GM21619 (cell line): Measurements from ENCODE around the gene ROBO1.

Source experiments
- ATAC-seq: cut with Tn5 transposase; IDR thresholded peaks from one replicate; pipeline ENCODE4 v1.9.1; 2021; ENCODE audit not compliant: unreplicated experiment

The ROBO1 gene

DNA sequence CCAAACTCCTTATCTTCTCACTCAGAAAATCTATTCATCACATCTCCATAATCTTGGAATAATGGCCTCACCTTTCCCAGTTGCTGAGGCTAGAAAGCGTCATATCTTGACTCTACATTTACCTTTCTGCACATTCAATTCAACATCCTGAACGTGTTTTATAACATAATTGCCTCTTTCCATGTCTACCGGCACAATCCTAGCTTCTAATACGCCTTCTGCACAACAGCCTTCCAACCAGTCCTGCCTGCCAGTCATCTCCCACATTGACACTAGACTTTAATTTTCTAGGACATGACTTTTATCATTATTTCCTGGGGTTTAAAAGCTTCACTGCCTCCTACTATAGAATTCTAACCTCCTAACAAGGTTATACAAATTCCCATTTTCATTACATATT, 906.6 kb downstream of the ROBO1 start:
- ATAC-seq, result no peak

DNA sequence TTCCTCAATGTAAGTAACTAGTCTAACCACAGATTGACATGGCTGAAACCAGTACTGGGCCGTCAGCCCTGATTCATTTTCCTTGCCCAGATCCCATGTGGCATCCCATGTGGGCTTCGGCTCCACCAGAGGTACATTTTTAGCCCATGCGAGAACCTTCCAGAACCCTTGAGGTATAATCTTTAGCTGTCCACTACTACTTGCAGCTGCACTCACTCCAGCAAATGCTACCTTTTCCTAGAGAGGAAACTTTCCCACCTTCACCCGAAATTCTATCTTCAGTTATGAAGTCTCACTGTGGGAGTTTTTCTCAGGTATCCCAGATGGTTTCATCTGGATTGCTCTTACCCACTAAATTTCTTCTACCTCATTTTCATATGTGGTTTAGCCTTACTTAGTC, 907.2 kb downstream of the ROBO1 start:
- no peak for ATAC-seq

DNA sequence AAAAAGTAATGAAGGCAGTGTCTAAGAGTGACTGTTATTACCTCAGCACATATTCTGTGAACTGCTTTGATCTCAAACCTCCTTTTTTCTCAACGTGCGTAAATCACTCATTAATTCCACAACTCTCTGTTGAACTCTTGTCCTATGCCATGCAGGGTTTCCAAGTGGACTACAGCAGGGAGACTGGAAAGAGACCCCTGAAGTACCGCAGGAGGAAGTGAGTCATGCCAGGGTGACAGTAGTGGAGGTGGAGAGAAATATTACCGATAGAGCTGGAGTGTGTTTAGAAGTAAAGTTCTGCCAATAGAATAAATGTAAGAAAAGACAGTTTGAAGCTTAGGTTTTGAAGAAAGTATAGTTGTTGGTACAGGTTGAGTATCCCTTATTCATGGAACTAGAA, 908.9 kb downstream of the ROBO1 start:
- no peak for ATAC-seq

DNA sequence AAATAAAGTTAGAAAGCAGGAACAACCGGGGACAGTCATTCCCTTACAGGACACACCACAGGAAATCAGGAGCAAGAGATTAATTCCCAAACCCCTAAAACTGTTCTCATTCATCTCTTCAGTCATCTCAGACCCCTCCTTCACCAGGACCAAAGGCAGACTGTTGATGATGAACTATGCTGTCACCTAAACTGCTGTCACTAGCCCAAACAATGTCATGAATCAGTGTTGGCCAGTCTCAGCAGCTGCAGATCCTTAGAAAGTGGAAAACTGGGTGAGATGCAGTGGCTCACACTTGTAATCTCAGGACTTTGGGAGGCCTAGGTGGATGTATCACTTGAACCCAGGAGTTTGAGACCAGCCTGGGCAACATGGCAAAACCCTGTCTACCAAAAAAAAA, 909.6 kb downstream of the ROBO1 start:
- ATAC-seq, result no peak

DNA sequence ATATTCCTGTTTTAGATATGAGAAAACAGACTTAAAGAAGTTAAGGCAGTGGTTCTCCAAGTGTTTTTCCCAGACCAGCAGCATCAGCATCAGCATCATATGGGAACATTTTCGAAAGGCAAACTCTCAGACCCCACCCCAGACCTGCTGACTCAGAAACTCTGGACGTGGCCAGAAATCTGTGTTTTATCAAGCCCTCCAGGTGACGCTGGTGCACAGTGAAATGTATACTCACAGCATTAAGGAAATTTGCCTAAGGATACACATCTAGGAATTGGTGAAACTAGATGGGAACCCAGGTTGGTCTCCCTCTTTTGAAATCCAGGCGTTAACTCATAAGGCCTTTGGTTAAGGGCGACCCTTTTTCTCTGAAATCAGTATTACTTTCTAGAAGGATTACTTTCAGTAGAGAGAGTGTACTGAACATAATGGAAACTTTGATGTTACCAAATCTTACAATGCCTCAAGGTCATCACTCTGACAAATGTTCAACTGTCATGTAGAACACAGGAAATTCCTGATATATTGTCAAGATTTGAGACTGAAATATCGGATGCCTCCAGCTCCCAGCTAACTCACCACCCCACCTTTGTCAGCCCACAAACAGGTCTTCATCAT, 910.2 kb downstream of the ROBO1 start:
- ATAC-seq, result no peak

DNA sequence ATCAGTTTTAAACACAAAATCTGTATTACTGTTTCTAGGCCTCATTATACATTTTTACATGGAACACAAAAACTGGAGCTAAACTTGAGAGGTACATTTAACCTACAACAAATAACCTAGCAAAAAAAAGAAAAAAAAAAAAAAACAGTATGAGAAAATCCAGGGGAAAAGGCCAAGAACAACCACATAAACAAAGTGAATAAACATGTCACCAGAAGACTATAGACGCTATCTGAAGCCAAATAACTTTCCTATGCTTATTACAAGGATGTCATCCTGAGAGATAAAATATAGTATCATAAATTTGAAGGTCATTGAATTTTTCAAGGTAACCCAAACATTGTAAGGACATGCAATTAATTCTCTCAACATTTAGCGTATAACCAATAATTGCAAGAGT, 911.6 kb downstream of the ROBO1 start:
- no peak for ATAC-seq

DNA sequence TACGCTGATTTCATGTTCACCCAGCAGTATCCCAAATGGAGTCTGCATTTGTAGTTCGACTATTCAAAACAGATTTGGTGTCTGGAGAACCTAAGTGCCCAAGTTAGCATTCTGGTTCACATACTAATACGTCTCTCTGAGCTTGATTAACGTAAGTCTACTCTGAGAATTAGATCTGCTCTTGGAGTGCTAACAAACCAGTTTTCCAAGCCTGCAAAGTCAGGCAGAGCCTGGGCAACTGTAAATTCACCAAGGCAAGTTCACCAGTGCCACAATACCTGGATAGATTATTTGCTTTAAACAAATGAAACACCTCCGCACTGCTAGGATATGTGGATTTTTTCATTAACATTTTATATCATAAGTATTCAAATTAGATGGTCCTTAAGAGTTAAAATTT, 912.6 kb downstream of the ROBO1 start:
- no peak for ATAC-seq

DNA sequence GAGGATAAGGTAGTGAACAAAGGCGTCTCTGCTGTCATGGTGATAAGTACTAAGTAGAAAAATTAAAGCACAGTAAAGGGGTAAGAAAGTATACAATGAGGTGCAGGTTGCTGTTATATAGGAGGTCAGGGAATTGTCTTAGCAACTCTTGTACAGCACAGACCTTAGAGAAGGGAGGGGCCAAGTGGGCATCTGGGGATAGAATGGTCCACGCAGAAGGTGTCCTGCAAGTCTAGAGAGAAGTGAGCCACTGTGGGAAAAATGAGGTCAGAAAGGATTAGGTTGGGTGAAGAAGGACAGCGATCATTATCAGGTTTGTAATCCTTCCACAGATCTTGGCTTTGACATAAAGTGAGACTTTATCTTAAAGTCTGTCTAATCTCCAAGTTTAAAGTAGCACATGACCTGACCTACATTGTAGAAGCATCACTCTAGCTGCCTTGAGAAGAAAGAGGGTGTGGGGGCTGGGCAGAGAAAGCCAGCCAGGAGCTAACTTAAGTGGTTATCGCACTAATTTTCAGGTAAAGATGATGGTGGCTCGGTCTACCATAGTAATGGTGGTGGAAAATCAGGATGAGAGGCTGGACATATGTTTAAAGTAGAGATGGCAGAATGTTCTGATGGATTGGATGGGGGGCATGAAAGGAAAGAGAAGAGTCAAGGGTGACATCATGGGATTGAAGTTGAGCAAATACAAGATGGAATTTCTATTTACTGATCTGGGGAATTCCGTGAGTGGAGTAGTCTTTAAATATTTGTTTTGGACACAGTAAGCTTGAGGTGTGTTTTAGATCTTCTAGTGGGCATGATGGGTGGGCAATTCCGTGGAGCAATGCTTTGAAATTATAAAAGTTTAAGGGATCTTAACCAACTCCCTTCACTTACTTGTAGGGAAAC, 919.2 kb downstream of the ROBO1 start:
- ATAC-seq, result no peak

DNA sequence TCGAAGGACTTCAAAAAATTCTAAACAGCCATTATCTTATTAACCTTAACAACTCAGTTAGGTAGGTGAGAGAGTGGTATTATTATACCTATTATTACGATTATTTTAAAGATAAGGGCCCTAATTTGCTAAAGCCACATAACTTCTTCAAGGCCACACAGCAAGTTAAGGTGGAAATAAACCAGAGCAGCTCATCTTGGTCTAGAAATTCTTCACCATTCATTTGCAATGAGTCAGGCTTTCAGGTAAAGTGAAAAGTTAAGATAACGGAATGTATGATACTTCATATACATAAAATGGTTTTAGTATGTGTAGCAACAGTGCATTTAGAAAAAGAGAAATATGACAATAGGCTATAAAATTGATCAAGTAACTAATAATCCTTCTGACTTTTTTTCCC, 920.2 kb downstream of the ROBO1 start:
- ATAC-seq, result no peak

DNA sequence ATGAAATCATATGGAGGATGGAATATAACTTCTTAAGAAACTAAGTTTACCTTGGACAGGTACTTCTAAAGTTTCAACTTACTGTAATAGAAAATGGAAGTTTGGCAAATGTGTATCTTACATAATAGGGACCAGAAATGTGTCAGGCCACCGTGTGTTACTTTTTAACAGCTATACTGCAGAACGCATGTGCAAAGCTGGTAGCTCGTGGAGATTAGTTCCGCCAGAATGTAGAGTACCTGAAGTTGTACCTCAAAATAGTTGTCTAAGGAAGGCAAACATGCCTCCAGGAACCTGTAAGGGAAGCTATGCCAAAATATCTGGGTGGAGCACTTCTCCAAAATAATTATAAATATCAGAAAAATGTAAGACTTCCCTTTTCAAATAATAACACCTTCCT, 920.6 kb downstream of the ROBO1 start:
- no peak for ATAC-seq

DNA sequence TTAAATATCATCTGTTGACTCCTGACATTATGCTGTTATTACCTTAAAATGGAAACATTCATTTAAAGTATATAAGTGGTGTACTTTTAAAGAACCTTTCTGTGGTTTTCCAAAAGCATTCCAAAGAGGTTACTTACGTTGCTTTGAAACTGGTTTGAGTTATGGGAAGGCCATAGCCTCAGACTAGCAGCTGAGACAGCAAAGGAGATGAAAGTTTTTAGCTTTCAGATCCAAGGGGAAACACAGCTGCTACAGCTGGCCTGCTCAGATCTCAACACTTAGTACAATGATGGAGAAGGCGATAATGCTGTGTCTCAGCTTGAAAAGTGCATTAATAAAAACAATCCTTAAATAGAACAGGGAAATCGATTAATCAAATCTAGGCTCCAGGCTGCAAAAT, 921.1 kb downstream of the ROBO1 start:
- no peak for ATAC-seq

DNA sequence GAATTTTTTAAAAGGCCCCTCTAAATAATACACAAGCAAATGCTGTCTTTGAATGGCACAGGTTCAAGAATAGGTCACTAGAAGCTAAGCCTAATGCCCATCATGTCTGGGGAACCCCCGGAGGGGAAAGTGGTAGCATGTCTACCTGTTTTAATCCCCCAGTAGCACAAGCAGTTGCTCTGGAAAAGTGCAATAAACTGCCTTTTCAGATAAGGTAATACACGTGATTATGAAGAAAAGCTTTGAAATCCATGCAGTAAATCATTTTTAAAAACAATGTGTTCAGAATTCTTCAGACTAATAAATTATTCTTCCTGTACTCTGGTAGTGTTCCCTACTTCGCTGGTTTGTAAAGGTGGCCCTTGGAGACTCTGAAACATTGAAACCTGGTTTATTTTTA, 922.2 kb downstream of the ROBO1 start:
- no peak for ATAC-seq

DNA sequence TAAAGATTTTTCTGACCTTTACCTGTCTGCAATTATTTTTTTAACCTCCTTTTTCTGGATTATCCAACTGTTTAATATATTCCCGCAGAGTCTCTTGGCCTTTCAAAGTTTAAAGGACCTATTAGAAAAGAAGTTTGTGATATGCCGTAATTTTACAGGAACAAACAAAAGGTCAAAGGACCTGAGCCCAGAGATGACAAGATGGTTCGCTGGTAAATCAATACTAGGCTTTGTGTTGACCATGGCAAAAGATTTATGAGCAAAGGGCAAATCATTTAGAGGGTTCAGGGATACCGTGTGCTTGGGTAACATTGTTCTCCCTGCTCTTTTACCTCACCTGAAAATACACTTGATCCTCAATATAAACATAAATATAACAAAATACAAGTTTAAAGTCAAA, 923.5 kb downstream of the ROBO1 start:
- ATAC-seq, result no peak

DNA sequence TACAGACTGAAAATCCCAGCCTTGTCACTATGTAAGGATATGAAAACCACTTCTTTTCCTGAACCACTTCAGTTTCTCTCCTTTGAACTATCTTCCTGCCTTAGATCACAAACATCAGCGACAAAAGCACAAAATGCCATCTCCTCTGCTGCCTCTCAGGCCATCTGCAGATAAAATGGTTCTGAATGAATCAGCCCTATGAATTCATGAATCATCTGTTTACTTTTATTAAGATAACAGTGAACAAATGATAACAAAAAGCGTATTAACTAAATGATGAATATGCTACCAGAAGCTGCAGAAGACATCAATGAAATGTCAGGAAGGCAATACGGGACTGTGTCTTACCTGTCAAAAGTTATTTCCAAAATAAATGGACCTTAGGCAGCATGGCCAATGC, 928.1 kb downstream of the ROBO1 start:
- no peak for ATAC-seq

DNA sequence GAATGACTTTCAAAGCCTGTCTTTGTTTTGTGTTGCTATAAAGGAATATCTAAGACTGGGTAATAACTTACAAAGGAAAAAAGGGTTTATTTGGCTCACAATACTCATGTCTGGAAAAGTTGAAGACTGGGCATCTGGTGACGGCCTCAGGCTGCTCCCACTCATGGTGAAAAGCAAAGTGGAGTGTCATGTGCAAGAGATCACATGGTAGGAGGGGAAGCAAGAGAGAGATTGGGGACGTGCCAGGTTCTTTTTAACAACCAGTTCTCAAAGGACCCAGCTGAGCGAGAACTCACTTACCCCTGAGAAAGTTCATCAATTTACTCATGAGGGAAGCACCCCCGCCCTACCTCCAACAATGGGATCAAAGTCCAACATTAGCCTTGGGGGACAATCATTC, 929.4 kb downstream of the ROBO1 start:
- ATAC-seq, result no peak

DNA sequence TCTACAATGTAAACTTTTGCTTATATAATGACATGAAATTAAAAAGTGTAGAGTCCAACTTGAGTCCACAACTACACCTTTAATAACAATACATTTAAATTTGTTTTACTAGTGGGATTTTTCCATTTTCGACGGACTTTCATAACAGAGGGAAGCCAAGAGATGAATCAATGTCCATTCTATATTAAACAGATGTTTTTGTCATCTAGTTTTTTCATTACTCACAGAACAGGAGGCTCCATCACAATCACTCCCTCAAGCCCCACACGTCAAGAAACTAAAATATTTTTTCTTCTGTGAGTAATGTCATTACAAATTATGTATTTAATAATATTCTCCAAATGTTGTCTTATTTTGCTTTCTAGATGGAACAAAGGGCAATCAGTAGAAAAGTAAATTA, 932.9 kb downstream of the ROBO1 start:
- ATAC-seq, result no peak

DNA sequence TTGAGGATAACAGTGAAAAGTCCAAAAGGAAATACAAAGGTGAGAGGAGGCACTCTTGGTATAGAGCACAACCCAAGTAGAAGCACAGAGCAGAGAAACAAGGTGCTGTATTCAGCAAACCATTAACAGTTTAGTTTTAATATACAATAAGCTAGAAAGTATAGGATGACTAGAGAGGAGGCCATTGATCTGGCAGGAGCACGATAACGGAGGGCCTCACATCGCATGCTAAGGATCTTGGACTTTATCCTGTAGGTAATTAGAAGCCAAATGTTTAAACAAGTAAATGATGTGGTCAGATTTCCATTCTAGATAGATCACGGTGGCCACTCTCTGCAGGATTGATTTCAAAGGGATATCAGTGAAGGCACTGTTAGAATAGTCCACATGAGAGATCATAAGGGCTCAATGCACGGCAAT, 935.0 kb downstream of the ROBO1 start:
- ATAC-seq, result no peak

DNA sequence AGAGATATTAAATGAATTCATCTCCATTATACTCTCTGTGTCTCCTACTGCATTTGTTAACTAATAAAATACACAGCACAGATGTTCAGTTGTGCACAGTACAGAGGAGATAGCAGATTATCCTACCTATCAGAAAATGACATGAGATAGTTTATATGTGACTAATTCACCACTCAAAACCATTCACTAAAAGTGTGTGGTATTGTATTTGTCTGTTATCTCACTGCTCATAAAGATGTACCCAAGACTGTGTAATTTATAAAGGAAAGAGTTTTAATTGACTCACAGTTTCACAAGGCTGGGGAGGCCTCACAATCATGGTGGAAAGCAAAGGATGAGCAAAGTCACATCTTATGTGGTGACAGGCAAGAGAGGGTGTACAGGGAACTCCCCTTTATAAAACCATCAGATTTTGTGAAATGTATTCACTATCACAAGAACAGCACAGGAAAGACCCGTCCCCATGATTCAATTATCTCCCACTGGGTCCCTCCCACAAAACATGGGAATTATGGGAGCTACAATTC, 936.3 kb downstream of the ROBO1 start:
- no peak for ATAC-seq

DNA sequence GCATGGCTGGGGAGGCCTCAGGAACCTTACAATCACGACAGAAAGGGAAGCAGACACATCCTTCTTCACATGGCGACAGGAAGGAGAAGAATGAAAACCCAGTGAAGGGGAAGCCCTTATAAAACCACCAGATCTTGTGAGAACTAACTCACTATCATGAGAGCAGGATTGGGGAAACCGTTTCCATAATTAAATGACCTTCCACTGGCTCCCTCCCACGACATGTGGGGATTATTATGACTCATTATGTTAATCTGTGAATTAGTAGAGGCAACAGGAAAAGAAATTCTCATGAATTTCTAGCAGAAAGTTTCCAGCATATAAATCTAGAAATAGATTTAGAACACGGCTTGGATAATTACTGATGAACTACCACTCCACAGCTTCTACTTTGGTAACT, 937.3 kb downstream of the ROBO1 start:
- no peak for ATAC-seq

DNA sequence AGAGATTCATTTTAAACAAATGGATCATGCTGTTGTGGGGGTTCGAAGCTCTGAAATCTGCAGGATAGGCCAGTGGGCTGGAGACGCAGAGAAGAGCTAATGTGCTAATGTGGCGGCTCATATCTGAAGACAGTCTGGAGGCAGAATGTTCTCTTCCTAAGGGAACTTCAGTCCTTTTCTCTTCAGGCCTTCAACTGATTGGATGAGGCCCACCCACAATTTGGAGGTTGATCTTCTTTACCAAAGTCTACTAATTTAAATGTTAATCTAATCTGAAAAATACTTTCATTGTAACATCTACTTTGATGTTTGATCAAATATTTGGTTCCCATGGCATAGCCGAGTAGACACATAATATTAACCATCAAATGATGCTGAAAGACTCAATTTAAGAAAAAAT, 940.2 kb downstream of the ROBO1 start:
- ATAC-seq, result no peak

DNA sequence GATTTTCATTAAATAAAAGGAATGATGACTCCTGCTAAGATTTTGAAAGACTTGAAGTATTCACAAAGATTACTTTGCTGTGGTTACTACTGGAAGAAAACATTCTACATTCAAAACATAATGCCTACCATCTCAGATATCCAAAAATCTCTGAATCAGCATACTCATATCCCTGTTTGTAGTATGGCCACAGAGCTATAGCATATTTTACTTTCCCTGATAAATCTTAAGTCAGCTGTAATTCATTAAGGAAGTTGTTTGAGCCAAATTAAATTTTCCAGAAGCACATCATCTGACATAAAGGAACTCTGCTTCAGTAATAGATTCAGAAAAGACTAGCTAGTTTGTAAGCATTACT, 942.0 kb downstream of the ROBO1 start:
- ATAC-seq, result no peak

DNA sequence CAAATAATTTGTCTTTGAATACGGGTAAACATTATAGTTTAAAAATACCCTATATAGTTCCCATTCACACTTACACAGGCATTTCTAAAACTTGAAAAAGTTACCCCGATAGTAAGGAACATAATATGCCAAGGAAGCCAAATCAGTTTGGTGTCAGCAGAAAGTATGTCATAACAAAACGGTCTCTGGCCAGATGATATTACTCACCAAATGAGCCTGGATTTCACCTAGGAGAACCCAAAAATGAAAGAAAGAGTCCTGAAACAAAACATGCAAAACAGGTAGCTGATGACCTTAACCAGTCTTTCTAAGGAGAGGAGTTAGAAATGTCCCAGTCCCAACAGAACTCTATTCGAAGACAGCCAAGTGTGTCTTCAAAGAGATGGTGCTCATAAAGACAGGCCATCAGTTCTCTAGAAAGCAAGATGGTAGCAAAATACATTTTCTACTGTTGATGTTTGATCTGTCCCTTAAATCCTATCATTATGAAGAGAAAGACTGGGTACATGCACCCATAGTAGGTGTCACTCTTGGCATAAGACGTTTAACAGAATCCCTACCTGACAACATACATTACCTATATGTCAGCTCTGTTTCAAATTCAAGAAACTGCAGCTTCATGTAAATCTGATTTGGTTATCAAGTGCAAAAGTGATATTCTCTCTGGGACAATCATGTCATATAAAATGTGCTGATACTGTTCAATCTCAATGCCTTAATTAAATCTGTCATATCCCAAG, 942.5 kb downstream of the ROBO1 start:
- no peak for ATAC-seq
